Prostate gland (tissue), 2 donors: ENCODE data around the gene SCAMP4. TPM values are rescaled to one million over a fixed set of nuclear protein-coding genes. Genes with fewer than 3 reads are reported as not detected.

Experiments used
- DNase-seq: peaks from one replicate; pipeline ENCODE4 v3.0.0-alpha.2; 2019; ENCODE audit warnings: low spot score
- H3K27ac ChIP-seq, 2 donors: fragments of 200-600 bp; sonication (generic); 2 replicates each; pipeline ENCODE4 v1.5.1; 2017 to 2019
- H3K27me3 ChIP-seq: fragments of 200-600 bp; sonication (generic); replicated peaks from 2 replicates; pipeline ENCODE4 v1.5.1; 2019; ENCODE audit not compliant: insufficient read depth
- H3K36me3 ChIP-seq, 2 donors: fragments of 200-600 bp; sonication (generic); 1 replicate in 1 of 2; 2 replicates in 1 of 2; pipeline versions ENCODE4 v1.5.1 to v1.8.1; 2017 to 2019
- H3K4me1 ChIP-seq: fragments of 200-600 bp; sonication (generic); replicated peaks from 2 replicates; pipeline ENCODE4 v1.5.1; 2019
- H3K4me3 ChIP-seq, 2 donors: fragments of 200-600 bp; sonication (generic); 2 replicates each; pipeline ENCODE4 v1.5.1; 2017 to 2019
- H3K9me3 ChIP-seq: fragments of 200-600 bp; sonication (generic); 2 replicates; pipeline ENCODE4 v1.5.1; 2017
- POLR2A ChIP-seq: fragments of 450-650 bp; IDR thresholded peaks from one replicate; pipeline ENCODE4 v1.6.1; 2016; ENCODE audit warnings: antibody characterized with exemption, mild to moderate bottlenecking
- POLR2AphosphoS5 ChIP-seq: sonication (generic); formaldehyde crosslinking; IDR thresholded peaks from one replicate; pipeline ENCODE4 v1.6.1; 2017; ENCODE audit warnings: antibody characterized with exemption
- WGBS: methylation state at CpG from one replicate; pipeline ENCODE4 v1.1.5; 2018; 5-methylcytosine and 5-hydroxymethylcytosine counted together
- intact Hi-C: fragments of 100-400 bp; cut with DNase I; formaldehyde crosslinking; loops from one replicate; pipeline ENCODE4 v1.14.2; 2022
- total RNA-seq, 2 donors: library from RNA; depleted of rRNA; stranded (reverse); fragments of >200 nt; gene quantifications; one replicate each; pipeline ENCODE4 v1.1.0, GENCODE V29; 2016
- TF ChIP-seq, protein P1 (sequence below), 4 experiments: fragments of 200-600 bp in 2 of 4; fragments of 450-650 bp in 2 of 4; sonication (generic) in 2 of 4; IDR thresholded peaks; 1 replicate in 3 of 4; 2 replicates in 1 of 4; pipeline ENCODE4 v1.5.1; 2016 to 2019; ENCODE audit warnings: antibody characterized with exemption in 4 of 4, mild to moderate bottlenecking in 2 of 4, moderate library complexity in 2 of 4

The SCAMP4 gene
- total RNA-seq, 2 donors from 2014 or later: 161 to 248 TPM

GRCh38 chr19:1857648-1858326 lies 47.4 kb upstream of the SCAMP4 start:
- 48% methylated on average over 16 of the region's 16 CpGs for WGBS
- H3K9me3 ChIP-seq: no peaks in the 10 kb centered on the region
- TF ChIP-seq POLR2AphosphoS5 (no peak), POLR2A (no peak)
- TF ChIP-seq, protein P1, sequence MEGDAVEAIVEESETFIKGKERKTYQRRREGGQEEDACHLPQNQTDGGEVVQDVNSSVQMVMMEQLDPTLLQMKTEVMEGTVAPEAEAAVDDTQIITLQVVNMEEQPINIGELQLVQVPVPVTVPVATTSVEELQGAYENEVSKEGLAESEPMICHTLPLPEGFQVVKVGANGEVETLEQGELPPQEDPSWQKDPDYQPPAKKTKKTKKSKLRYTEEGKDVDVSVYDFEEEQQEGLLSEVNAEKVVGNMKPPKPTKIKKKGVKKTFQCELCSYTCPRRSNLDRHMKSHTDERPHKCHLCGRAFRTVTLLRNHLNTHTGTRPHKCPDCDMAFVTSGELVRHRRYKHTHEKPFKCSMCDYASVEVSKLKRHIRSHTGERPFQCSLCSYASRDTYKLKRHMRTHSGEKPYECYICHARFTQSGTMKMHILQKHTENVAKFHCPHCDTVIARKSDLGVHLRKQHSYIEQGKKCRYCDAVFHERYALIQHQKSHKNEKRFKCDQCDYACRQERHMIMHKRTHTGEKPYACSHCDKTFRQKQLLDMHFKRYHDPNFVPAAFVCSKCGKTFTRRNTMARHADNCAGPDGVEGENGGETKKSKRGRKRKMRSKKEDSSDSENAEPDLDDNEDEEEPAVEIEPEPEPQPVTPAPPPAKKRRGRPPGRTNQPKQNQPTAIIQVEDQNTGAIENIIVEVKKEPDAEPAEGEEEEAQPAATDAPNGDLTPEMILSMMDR (IDR thresholded peaks at IDR 0.05): no peak
- H3K4me1 ChIP-seq: peaks cover 18% of the 10 kb centered on the region
- H3K27ac ChIP-seq: peak overlapping the region; percentile 52 to 69
- H3K36me3 ChIP-seq: no peaks in the 10 kb centered on the region
- no peak for DNase-seq
- no peaks in the 10 kb centered on the region for H3K27me3 ChIP-seq
- intact Hi-C loops: no loop called here
- peak overlapping the region in 1 of 2 donors; percentile 26 for H3K4me3 ChIP-seq

DNA sequence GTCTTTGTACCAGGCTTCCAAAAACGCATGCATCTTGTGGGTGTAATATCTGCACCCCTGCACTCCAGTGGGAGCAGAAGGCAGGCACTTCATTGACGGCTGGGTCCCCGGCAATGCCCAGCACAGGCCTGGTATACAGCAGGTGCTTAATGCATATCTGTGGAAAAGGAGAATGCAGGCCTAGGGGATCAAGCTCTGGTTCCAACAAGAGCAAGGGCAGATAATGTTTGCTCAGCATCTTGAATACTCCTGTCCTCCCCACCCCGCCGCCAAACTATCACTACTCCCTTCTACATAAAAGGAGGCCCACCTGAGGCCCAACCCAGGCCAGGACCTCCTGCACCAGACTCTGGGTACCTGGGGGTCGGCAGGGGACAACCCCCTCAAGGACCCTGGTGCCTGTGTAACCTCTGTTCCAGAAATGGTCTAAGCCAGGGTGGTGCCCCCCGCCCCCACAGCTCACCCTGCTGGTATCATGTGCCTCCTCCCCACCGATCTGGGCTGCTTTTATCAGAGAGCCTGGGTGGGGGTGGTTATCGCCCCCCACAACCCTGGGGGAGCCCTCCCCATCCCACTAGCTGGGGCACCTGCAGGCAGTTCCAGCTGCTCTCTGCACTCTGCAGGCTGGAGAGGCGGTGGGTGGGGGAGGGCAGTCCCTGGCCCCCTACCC lies 46.7 kb upstream of the SCAMP4 start:
- 79% methylated on average over 8 of the region's 10 CpGs for WGBS
- DNase-seq: no peak
- Histone ChIP-seq H3K36me3 (no peaks in the 10 kb centered on the region), H3K27me3 (no peaks in the 10 kb centered on the region), H3K4me1 (peaks cover 18% of the 10 kb centered on the region), H3K27ac (peak overlapping the region in 1 of 2 donors; percentile 52), H3K9me3 (no peaks in the 10 kb centered on the region), H3K4me3 (no peak overlapping the region)
- intact Hi-C loops: no loop called here
- TF ChIP-seq, protein P1 (IDR thresholded peaks at IDR 0.05): no peak
- TF ChIP-seq POLR2A: no peak
- TF ChIP-seq POLR2AphosphoS5: no peak

DNA sequence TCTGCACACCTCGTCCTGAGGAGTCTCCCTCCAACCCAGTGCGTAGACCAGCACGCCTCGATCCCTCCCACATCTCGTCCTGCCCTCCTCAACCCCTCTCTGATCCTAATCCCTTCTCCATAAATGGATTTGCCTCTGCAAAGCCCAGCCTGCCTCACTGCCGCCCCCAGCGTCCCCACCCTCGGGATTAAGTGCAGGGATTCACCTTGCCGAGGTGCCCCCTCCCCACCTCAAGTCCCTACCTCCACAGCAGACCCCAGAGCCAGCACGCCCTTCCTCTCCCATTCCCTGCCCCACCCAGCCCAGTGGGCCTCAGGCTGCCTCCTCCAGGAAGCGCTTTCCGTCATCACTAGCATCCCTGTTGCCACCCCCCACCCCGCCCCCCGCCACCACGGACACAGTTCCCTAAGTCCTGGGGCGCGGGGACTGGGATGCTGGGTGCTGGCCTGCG lies 45.8 kb upstream of the SCAMP4 start:
- intact Hi-C loops: no loop called here
- H3K9me3 ChIP-seq: no peaks in the 10 kb centered on the region
- no peaks in the 10 kb centered on the region for H3K36me3 ChIP-seq
- no peaks in the 10 kb centered on the region for H3K27me3 ChIP-seq
- 65% methylated on average over 18 of the region's 18 CpGs for WGBS
- no peak overlapping the region for H3K27ac ChIP-seq
- peaks cover 18% of the 10 kb centered on the region for H3K4me1 ChIP-seq
- no peak overlapping the region for H3K4me3 ChIP-seq
- TF ChIP-seq POLR2AphosphoS5 (no peak), POLR2A (no peak)
- TF ChIP-seq, protein P1 (IDR thresholded peaks at IDR 0.05): no peak
- no peak for DNase-seq

- no peak for DNase-seq
- TF ChIP-seq POLR2AphosphoS5 (no peak), POLR2A (no peak)
- TF ChIP-seq, protein P1 (IDR thresholded peaks at IDR 0.05): no peak
- H3K27ac ChIP-seq: no peak overlapping the region
- peaks cover 18% of the 10 kb centered on the region for H3K4me1 ChIP-seq
- H3K4me3 ChIP-seq: no peak overlapping the region
- no peaks in the 10 kb centered on the region for H3K9me3 ChIP-seq
- no peaks in the 10 kb centered on the region for H3K27me3 ChIP-seq
- H3K36me3 ChIP-seq: no peaks in the 10 kb centered on the region
- WGBS: 32% methylated on average over 28 of the region's 32 CpGs
- intact Hi-C loops: no loop called here
Measured at GRCh38 chr19:1860042-1860775, 45.0 kb upstream of the SCAMP4 start.
